Transverse colon (tissue), 4 donors: ENCODE data around the gene ZNF438. TPM values are rescaled to one million over a fixed set of nuclear protein-coding genes. Genes with fewer than 3 reads are reported as not detected.

Source experiments
- DNase-seq: peaks from one replicate; pipeline ENCODE4 v3.0.0-alpha.2; 2019
- H3K27ac ChIP-seq, 4 donors: fragments of 200-600 bp; sonication (generic); 2 replicates each; pipeline ENCODE4 v1.5.1; 2016 to 2018; ENCODE audit warnings: inconsistent platforms in 4 of 4
- H3K27me3 ChIP-seq: fragments of 200-600 bp; sonication (generic); 2 replicates; pipeline ENCODE4 v1.5.1; 2017; ENCODE audit warnings: inconsistent platforms
- H3K36me3 ChIP-seq, 4 donors: fragments of 200-600 bp; sonication (generic); 2 replicates each; pipeline ENCODE4 v1.5.1; 2017 to 2019; ENCODE audit warnings: inconsistent platforms in 4 of 4
- H3K4me1 ChIP-seq, 4 donors: fragments of 200-600 bp; sonication (generic); 2 replicates each; pipeline ENCODE4 v1.5.1; 2017 to 2020; ENCODE audit warnings: inconsistent platforms in 4 of 4
- H3K4me3 ChIP-seq, 4 donors: fragments of 200-600 bp; sonication (generic); 1 replicate in 1 of 4; 2 replicates in 3 of 4; pipeline versions ENCODE4 v1.5.1 to v1.6.1; 2017 to 2019; ENCODE audit warnings: inconsistent platforms in 4 of 4
- H3K9me3 ChIP-seq, 2 donors: fragments of 200-600 bp; sonication (generic); 2 replicates each; pipeline ENCODE4 v1.5.1; 2017 to 2019; ENCODE audit warnings: inconsistent platforms in 2 of 2
- EP300 ChIP-seq: sonication (generic); formaldehyde crosslinking; IDR thresholded peaks from one replicate; pipeline ENCODE4 v1.6.1; 2017; ENCODE audit warnings: antibody characterized with exemption, low read depth
- POLR2A ChIP-seq: fragments of 450-650 bp; IDR thresholded peaks from one replicate; pipeline ENCODE4 v1.6.1; 2016; ENCODE audit warnings: antibody characterized with exemption, mild to moderate bottlenecking, moderate library complexity
- POLR2AphosphoS5 ChIP-seq, 3 donors: sonication (generic); formaldehyde crosslinking; IDR thresholded peaks; one replicate each; pipeline ENCODE4 v1.6.1; 2016; ENCODE audit warnings: antibody characterized with exemption in 3 of 3
- WGBS, 2 donors: methylation state at CpG; one replicate each; pipeline ENCODE4 v1.1.5; 2018; ENCODE audit warnings: low coverage in 1 of 2; 5-methylcytosine and 5-hydroxymethylcytosine counted together
- in situ Hi-C, 4 donors: fragments of 200-750 bp; cut with MboI; loops; one replicate each; pipeline versions ENCODE4 v1.15.0 to v1.15.1; 2017; ENCODE audit warnings: low sequenced_read_pairs in 3 of 4, low pct_ligation_motif_present in 1 of 4, low pct_unique_long_range_greater_than_20kb in 1 of 4
- intact Hi-C: fragments of 100-400 bp; cut with DNase I; formaldehyde crosslinking; loops from one replicate; pipeline ENCODE4 v1.15.1; 2023; ENCODE audit warnings: low total_unique reads
- total RNA-seq, 4 donors: library from RNA; depleted of rRNA; stranded (reverse); fragments of >200 nt; gene quantifications; one replicate each; pipeline ENCODE4 v1.1.0, GENCODE V29; 2016
- TF ChIP-seq, protein P1 (sequence below), 5 experiments: fragments of 200-600 bp in 3 of 5; fragments of 450-650 bp in 2 of 5; sonication (generic) in 3 of 5; IDR thresholded peaks; 1 replicate in 2 of 5; 2 replicates in 3 of 5; pipeline ENCODE4 v1.5.1; 2016 to 2017; ENCODE audit warnings: antibody characterized with exemption in 5 of 5, inconsistent platforms in 3 of 5, mild to moderate bottlenecking in 2 of 5, moderate library complexity in 1 of 5

Gene ZNF438
- total RNA-seq, 4 donors from 2014 or later, result 4.4 to 7.4 (median 6.4) TPM

DNA sequence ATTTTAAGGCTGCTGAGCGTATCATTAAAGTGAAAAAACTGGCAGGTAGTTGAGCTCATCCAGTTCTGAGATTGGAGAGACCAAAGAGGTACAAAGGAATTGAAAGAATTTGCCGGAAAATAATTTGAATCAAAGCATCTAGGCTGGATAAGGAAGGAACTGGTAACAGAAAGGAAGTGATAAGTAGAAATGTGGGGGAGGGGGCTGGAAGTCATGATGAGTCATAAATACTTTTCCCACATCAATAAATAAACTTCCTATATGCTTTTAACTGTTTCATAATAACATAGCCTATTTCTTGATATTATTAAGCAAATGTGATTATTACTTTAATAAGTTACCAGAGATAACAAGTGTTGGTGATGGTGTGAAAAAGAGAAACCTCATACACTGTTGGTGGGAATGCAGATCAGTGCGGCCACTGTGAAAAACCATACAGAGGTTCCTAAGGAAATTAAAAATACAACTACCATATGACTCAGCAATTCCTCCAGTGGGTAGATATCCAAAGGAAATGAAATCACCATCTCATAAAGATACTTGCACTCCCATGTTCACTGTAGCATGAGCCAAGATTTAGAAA is 27.0 kb downstream of the ZNF438 start:
- no peaks in the 10 kb centered on the region for H3K27me3 ChIP-seq
- no peaks in the 10 kb centered on the region for H3K36me3 ChIP-seq
- no peaks in the 10 kb centered on the region for H3K9me3 ChIP-seq
- in situ Hi-C loops, result no loop called here
- H3K27ac ChIP-seq, result peak overlapping the region in 1 of 4 donors; percentile 13
- WGBS, 2 donors, result 79 to 82% methylated on average over 3 of the region's 3 CpGs
- peaks cover 0 to 18% (median 0%) of the 10 kb centered on the region in 4 donors for H3K4me1 ChIP-seq
- intact Hi-C loops, result no loop called here
- no peak for DNase-seq
- TF ChIP-seq POLR2A, result no peak
- no peak for TF ChIP-seq EP300
- TF ChIP-seq, protein P1, sequence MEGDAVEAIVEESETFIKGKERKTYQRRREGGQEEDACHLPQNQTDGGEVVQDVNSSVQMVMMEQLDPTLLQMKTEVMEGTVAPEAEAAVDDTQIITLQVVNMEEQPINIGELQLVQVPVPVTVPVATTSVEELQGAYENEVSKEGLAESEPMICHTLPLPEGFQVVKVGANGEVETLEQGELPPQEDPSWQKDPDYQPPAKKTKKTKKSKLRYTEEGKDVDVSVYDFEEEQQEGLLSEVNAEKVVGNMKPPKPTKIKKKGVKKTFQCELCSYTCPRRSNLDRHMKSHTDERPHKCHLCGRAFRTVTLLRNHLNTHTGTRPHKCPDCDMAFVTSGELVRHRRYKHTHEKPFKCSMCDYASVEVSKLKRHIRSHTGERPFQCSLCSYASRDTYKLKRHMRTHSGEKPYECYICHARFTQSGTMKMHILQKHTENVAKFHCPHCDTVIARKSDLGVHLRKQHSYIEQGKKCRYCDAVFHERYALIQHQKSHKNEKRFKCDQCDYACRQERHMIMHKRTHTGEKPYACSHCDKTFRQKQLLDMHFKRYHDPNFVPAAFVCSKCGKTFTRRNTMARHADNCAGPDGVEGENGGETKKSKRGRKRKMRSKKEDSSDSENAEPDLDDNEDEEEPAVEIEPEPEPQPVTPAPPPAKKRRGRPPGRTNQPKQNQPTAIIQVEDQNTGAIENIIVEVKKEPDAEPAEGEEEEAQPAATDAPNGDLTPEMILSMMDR (IDR thresholded peaks at IDR 0.05), result no peak
- no peak for TF ChIP-seq POLR2AphosphoS5 (IDR thresholded peaks at IDR 0.05)
- H3K4me3 ChIP-seq, result no peak overlapping the region

DNA sequence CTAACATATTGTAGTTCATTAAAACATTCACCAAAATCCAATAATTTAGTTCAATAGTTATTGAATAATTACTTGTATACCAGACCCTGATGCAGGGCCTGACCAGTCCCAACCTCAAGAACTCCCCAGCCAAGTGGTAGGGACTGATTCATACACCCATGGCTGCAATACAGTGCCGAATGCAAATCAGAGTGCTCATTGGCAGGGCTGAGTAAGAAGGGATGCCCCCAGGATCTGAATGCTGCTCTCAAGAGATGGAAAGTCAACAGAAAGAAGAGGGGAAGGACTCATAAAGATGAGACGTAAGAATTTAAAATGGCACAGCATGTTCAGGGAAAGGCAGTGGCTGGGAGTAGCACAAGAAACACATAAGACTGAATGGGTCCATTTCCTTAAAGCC is 29.9 kb downstream of the ZNF438 start:
- WGBS, 2 donors, result 100% methylated on average over 1 to 2 of the region's 2 CpGs
- TF ChIP-seq POLR2AphosphoS5 (IDR thresholded peaks at IDR 0.05), result no peak
- TF ChIP-seq EP300, result no peak
- TF ChIP-seq, protein P1 (IDR thresholded peaks at IDR 0.05), result no peak
- no peak for TF ChIP-seq POLR2A
- no peaks in the 10 kb centered on the region for H3K9me3 ChIP-seq
- DNase-seq, result no peak
- no peak overlapping the region for H3K27ac ChIP-seq
- H3K36me3 ChIP-seq, result no peaks in the 10 kb centered on the region
- intact Hi-C loops, result no loop called here
- H3K4me1 ChIP-seq, result peaks cover 0 to 35% (median 6%) of the 10 kb centered on the region in 4 donors
- H3K4me3 ChIP-seq, result no peak overlapping the region
- H3K27me3 ChIP-seq, result no peaks in the 10 kb centered on the region
- in situ Hi-C loops, result no loop called here

DNA sequence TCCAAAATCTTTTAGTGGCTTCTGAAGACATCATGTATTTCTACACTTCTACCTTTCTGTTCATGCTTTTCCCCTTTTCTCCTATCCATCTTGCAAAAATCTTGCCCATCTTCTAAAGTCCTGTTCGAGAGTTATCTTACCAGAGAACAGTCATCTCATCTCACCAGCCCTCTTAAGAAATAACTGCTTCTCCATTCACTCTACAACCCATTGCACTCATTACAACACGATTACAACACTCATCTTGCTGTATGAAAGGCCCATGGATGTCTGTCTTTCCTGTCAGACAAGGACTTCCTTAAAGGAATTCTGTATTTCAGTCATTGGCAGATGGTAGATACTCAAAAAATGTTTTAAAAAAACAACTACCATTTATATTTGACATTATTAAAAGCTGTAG is 30.8 kb downstream of the ZNF438 start:
- intact Hi-C loops, result no loop called here
- TF ChIP-seq, protein P1 (IDR thresholded peaks at IDR 0.05), result no peak
- TF ChIP-seq POLR2A, result no peak
- no peak for TF ChIP-seq EP300
- TF ChIP-seq POLR2AphosphoS5 (IDR thresholded peaks at IDR 0.05), result no peak
- Histone ChIP-seq H3K9me3 (no peaks in the 10 kb centered on the region), H3K36me3 (no peaks in the 10 kb centered on the region), H3K27ac (no peak overlapping the region), H3K4me3 (no peak overlapping the region), H3K27me3 (no peaks in the 10 kb centered on the region), H3K4me1 (peaks cover 0 to 35% (median 6%) of the 10 kb centered on the region in 4 donors)
- in situ Hi-C loops, result no loop called here
- DNase-seq, result no peak
- WGBS, 2 donors, result 86 to 94% methylated on average over 2 of the region's 2 CpGs

DNA sequence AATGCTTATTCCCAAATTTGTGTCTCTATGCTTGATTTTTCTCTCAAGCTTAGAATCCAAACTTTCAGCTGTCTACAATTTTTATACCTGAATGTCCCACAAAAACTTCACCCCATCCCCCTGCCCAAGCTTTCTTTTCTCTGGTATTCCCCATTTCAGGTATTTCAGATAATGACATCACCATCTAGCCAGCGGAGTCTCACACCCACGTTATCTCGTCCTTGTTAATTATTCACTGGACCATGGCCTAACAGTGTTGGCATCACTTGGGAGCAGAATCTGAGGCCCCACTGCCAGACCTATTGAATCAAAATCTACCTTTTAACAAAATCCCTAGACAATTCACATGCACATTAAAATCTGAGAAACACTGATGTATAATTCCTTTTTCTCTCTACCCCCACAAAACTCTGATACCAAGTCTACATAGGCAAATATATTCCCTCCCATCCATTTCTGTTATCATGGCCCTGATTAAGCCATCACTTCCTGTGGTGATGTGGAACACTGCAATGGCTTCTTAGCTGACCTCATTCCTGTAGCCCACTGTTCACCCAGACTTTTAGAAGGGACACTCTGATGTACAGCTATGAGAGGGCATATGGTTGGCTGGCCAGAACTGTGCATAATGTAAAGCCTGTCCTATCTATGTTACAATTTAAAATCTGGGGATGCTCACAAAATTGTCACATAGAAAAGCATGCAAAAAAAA is 31.4 kb downstream of the ZNF438 start:
- DNase-seq, result no peak
- intact Hi-C loops, result no loop called here
- Histone ChIP-seq H3K27ac (peak overlapping the region in 1 of 4 donors; percentile 64), H3K27me3 (no peaks in the 10 kb centered on the region), H3K36me3 (no peaks in the 10 kb centered on the region), H3K4me3 (no peak overlapping the region), H3K9me3 (peaks cover 0 to 3% of the 10 kb centered on the region in 2 donors), H3K4me1 (peaks cover 0 to 33% (median 6%) of the 10 kb centered on the region in 4 donors)
- WGBS, 2 donors, result 60 to 63% methylated on average over 1 to 3 of the region's 3 CpGs
- TF ChIP-seq POLR2A, result no peak
- no peak for TF ChIP-seq EP300
- TF ChIP-seq, protein P1 (IDR thresholded peaks at IDR 0.05), result no peak
- no peak for TF ChIP-seq POLR2AphosphoS5 (IDR thresholded peaks at IDR 0.05)
- in situ Hi-C loops, result no loop called here
